ENCODE data around the gene SAMD11.

DNA sequence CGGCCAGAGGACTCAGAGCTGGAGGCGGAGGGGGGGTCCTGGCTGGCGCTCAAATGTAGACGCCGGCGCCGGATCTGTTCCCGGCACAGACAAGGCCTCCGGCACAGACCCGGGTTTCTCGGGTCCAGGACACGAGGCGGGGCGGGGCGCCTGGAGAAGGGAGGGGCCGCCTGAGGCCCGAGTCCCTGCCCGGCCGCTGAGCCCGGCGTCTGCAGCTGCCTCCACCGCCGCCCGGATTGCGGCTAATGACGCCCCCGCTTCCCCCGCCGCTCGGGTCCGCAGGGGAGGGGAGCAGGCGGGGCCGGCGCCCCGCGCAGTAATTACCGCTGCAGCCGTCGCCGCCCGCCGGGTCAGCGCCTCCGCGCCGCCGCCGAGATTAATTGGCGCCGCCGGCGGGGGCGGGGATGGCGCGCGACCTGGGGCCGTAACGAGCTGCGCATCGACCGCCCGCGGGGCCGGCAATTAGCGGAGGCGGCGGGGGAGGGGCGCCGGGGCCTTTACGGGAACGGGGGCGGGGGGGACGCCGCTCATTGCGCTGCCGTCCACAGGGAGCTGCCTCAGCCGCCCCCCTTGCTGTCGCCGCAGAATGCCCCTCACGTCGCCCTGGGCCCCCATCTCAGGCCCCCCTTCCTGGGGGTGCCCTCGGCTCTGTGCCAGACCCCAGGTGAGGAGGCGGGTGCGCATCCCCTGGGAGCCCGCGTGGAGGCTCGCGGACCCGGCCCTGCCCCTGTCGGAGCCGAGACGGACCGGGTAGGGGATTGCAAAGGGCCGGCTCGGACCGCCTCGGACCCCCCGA, 18.1 kb downstream of the SAMD11 start:
- TF ChIP-seq, protein P1, sequence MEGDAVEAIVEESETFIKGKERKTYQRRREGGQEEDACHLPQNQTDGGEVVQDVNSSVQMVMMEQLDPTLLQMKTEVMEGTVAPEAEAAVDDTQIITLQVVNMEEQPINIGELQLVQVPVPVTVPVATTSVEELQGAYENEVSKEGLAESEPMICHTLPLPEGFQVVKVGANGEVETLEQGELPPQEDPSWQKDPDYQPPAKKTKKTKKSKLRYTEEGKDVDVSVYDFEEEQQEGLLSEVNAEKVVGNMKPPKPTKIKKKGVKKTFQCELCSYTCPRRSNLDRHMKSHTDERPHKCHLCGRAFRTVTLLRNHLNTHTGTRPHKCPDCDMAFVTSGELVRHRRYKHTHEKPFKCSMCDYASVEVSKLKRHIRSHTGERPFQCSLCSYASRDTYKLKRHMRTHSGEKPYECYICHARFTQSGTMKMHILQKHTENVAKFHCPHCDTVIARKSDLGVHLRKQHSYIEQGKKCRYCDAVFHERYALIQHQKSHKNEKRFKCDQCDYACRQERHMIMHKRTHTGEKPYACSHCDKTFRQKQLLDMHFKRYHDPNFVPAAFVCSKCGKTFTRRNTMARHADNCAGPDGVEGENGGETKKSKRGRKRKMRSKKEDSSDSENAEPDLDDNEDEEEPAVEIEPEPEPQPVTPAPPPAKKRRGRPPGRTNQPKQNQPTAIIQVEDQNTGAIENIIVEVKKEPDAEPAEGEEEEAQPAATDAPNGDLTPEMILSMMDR (IDR thresholded peaks at IDR 0.05), result no peak
- no peak for TF ChIP-seq NFIC (IDR thresholded peaks at IDR 0.05; ENCODE audit: borderline replicate concordance)
- TF ChIP-seq MEF2A (IDR thresholded peaks at IDR 0.05; ENCODE audit: borderline replicate concordance, low read depth), result no peak
- no peak for TF ChIP-seq REST (IDR thresholded peaks at IDR 0.05; ENCODE audit: low read depth, low read length)
- no peak for TF ChIP-seq CHD2 (IDR thresholded peaks at IDR 0.05; ENCODE audit: low read length, partially characterized antibody)
- no peak for TF ChIP-seq TAF1 (IDR thresholded peaks at IDR 0.05; ENCODE audit: borderline replicate concordance, low read depth, low read length)
- TF ChIP-seq RFX5 (IDR thresholded peaks at IDR 0.05; ENCODE audit: low read length), result no peak
- TF ChIP-seq TEAD4 (IDR thresholded peaks at IDR 0.05; ENCODE audit: borderline replicate concordance, insufficient read depth), result no peak
- no peak for TF ChIP-seq JUND (IDR thresholded peaks at IDR 0.05)
